Activated CD4-positive, alpha-beta T cell treated with anti-CD3 and anti-CD28 coated beads, Interleukin-2, amount 50 U/mL, for 24 hours (primary cell): ENCODE measurements around the gene TPD52L1.

Experiments
- DNase-seq, 2 donors: peaks; one replicate each; pipeline ENCODE4 v3.0.0-alpha.2; 2020; ENCODE audit warnings: low read depth in 1 of 2, low spot score in 1 of 2

The TPD52L1 gene

DNA sequence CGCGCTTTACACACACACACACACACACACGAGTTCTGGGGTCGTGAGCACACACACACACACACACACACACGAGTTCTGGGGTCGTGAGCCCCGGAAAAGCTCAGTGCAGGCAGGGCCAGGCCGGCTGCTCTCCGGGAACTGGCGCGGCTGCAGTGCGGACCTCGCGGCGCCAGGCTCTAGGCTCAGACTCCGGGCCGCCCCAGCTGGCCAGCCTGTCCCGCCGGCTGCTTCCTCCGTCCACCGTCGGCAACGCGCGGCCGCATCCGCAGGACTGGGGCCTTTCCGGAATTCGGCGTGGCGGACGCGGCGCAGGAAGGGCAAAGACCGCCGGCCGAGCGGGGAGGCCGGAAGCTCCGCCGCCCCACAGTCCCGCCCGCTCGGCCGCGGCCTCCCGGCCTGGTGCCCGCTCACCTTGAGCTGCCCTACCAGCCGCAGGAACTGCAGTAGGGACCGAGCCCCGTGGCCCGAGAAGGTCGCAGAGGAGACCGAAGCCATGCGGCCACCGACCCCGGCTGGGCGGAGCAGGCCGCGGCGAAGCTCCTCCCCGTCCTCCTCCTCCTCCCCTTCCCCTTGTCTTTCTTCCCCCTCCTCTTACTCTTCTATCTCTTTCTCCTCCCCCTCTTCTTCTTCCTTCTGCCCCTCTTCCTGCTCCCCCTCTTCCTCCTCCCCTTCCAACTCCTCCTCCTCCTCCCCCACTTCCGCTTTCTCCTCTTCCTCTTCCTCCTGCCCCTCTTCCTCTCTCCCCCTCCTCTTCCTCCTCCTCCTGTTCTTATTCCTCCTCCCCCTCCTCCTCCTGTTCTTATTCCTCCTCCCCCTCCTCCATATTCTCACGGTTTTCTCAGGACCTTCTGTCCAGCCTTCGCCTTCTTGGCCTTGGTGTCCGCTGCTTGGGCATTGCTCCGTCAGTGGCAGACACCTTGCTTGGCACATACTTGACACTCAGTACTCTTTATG is 148.1 kb downstream of the TPD52L1 start, which contains the start of gene HDDC2:
HDDC2 (minus strand) TSS at position 533 of the 957 bp plus-strand sequence; CDS start at position 498, 35 bp downstream.
- peak; percentile 24 to 25 for DNase-seq

DNA sequence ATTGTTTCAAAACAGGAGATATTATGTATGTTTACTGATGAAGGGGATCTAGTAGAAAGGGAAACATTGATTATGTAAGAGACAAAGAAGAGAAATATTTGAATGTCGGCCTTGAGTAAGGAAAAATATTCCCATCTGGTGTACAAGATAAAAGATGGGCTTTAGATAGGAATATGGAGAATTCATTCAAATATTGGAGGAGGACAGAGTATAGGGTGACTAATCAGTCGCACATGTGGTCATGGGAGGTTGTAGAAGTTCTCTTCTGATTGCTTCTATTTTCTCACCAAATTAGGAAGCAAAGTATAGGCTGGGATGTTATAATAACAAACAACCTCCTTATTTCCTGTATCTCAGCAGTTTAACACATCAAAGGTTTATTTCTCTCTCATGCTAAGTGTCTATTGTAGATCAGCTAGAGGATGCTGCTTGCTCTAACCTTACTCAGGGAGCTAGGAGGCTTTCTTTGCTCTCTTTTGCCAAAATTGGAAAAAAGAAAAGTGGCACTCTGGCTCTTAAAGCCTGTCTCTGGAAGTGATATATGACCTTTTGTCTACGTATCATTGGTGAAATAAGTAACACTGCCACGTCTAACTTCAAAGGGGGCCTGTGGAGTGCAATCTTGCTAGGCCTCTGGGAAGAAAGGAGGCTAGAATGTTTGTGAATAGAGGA is 149.4 kb downstream of the TPD52L1 start:
- no peak for DNase-seq

DNA sequence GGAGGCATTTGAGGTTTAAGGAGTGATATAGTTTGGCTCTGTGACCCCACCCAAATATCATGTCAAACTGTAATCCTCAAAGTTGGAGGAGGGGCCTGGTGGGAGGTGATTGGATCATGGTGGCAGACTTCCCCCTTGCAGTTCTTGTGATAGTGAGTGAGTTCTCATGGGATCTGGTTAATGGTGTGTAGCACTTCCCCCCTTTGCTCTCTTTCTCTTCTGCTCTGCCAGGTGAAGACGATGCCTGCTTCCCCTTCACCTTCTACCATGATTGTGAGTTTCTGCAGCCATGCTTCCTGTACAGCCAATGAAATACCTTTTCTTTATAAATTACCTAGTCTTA is 149.9 kb downstream of the TPD52L1 start:
- no peak for DNase-seq

DNA sequence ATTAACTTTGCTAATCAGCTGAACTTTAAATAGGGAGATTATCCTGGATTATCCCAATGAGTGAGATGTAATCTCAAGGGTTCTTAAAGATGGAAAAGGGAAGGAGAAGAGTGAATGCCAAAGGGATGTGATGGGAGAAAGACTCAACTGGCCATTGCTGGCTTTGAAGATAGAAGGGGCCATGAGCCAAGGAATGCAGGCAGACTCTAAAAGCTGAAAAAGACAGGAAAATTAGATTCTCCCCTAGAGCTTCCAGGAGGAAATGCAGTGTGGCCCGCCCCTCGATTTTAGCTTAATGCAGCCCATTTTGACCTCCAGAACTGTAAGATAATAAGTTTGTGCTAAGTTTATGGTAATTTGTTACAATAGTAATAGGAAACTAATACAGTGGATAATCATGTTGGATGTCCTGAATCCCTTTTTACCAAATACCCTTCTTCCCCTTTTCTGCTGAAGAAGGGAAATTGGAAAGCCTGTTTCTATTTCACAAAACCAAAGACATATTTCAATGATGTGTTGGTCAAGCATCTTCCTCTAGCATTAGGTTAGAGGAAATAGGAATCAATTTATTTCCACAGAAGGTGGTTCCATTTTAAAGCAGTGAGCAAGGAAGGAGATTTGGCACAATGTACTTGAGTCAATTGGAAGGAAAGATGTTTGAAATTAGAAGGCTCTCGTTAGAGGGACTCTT is 151.5 kb downstream of the TPD52L1 start:
- DNase-seq, result no peak

DNA sequence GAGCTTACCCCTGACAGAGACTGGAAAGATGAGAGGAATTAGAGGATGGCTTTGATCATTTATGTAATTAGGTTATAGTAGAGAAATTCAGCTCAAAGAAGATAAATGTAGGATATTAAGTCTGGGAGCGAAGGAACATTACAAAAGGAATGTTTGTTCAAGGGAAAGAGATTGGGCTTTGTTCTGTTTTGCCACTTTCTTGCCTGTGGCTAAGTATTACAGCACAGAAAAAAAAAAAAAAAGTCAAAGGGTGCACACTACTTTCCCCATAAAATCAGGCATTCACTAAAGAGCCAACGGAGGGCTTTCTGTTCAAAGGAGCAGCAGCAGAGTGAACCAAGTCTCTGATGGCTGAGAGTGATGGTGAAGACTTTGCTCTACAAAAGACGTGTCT is 153.2 kb downstream of the TPD52L1 start:
- DNase-seq, result no peak

DNA sequence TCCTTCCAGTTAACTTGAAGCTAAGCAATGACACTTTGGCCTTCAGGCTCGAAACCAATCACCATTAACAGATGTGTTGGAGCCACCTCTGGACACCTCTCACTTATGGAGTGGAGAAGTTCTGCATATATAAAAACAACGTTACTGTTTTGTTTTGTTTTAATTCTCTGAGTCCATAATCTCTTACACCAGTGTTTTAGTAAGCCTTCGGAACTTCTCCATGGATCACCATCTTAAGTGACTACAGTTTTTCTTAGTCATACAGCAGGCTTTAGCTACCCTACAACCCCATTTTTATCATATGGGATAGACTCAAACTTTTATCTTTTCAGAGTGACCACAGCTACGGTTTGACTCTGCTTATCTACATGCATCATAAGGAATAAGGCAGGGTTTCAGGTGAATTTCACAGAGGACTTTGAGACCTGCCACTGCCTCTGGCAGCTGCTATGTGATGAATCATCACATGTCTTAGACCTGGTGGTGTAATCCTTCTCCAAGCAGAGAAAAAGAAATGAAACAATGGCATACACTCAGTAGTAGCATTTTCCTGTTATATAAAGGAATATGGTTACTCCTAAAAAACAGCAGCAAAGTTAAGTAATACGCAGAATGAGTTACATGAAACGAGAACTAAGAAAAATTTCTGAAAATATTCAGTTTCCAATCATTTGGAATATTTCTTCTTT is 153.7 kb downstream of the TPD52L1 start:
- DNase-seq, result no peak

DNA sequence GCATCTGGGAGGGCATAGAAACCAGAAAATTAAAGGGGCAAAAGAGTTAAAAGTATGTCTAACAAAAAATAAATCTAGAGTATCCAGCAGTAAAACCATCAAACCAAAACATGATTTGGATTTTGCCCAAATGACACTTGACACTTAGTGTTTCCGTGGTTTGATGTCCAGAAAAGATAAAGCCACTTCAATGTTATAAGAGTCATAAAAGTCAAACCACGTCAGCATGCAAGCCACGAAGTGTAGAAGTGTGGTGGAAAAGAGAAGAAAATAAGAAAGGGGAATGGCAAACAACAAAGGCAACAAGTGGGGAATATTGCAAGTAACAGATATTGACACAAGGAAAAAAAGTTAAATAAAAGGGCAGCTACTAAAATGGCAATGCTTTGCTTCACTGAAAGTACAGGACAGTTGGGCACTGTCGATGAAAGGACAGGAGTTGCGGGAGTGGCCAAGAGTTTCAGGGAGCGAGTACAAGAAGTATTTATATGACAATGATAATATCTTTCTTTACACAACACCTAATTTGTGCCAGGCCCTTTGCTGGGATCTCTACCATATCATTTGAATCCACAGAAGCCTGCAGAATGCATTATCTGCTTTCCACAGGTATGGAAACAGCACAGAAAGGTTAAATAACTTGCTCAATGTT is 154.5 kb downstream of the TPD52L1 start:
- no peak for DNase-seq

DNA sequence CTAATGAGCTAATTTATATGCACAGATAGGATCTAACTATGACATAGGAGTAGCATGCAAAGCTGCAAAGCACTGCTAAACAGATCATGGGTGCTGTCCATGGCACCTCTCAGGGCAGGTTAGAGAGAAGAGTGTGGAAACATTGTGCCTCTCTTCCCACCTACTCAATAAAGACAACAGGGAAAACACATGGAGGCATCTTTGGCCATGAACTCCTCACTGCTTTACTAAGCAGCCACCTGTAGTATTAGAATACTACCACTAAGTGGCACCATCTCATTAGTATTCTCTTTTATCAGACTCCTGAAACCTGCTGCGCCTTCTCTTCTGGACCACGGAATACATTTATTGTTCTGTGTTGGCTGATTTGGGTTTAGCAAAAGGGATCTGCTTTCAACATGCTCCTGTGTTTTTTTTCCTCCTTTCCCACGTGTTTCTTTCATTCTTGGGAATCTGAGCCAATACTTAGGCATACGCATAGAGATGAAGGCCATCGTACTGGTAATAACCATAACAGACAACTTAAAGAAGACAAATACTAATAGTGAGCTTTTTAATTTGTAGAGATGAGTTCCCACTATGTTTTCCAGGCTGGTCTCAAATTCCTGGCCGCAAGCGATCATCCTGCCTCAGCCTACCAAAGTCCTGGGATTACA is 157.5 kb downstream of the TPD52L1 start:
- peak in 1 of 2 donors; percentile 10 for DNase-seq

DNA sequence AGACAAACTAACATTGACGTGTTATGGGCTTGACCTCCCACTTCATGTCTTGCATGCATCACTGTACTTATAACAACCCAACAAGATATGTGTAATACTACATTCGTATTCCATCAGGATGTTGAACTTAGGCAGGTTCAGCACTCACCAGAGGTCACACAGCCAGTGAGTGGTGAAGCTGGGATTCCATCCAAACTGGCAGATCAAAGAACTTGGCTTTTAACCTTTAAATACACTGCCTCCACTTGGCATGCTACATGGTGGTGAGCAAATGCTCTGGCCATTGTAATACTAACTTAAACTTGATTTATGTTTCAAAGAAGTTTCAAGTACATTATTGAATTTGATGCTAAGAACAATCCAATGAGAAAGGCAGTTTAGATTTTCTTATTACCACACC is 158.9 kb downstream of the TPD52L1 start:
- no peak for DNase-seq

DNA sequence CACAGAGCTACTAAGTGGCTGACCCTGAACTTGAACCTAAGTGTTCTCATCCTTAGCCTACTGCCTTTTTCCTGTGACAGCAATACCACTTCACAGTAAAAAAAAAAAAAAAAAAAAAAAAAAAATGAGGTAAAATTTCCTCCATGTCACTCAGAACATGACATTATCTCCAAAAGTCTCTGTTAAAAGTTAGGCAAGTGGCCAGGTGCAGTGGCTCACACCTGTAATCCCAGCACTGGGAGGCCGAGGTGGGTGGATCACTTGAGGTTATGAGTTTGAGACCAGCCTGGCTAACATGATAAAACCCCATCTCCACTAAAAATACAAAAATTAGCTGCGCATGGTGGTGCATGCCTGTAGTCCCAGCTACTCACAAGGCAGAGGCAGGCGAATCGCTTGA is 159.4 kb downstream of the TPD52L1 start:
- DNase-seq, result no peak
